Measurements from ENCODE around the gene GJC3.
"Not testable (repeated sequence)": the region's sequence is repeated elsewhere in the genome, so short reads cannot be mapped to it uniquely, and the experiment has no call there.

DNA sequence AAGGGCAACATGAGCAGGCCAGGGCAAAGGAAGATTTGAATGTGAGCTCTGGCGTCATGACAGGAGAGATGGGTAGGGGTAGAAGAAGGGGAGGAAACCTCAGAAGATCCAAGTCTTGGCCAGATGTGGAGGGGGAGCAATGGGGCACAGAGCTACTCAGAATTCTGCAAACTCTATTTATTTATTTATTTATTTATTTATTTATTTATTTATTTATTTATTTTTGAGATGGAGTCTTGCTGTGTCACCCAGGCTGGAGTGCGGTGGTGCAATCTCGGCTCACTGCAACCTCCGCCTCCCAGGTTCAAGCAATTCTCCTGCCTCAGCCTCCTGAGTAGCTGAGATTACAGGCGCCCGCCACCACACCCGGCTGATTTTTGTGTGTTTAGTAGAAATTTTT lies 25.2 kb upstream of the GJC3 start:
- TF ChIP-seq, protein P1, sequence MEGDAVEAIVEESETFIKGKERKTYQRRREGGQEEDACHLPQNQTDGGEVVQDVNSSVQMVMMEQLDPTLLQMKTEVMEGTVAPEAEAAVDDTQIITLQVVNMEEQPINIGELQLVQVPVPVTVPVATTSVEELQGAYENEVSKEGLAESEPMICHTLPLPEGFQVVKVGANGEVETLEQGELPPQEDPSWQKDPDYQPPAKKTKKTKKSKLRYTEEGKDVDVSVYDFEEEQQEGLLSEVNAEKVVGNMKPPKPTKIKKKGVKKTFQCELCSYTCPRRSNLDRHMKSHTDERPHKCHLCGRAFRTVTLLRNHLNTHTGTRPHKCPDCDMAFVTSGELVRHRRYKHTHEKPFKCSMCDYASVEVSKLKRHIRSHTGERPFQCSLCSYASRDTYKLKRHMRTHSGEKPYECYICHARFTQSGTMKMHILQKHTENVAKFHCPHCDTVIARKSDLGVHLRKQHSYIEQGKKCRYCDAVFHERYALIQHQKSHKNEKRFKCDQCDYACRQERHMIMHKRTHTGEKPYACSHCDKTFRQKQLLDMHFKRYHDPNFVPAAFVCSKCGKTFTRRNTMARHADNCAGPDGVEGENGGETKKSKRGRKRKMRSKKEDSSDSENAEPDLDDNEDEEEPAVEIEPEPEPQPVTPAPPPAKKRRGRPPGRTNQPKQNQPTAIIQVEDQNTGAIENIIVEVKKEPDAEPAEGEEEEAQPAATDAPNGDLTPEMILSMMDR (conservative IDR thresholded peaks at IDR 0.05; ENCODE audit: low read depth, low read length) = not testable (repeated sequence)
- not testable (repeated sequence) for TF ChIP-seq EZH2 (IDR thresholded peaks at IDR 0.05; ENCODE audit: borderline replicate concordance, low read depth, low read length, poor library complexity, severe bottlenecking)
